Left renal pelvis (tissue), 4 donors: ENCODE data around the gene DZIP3. TPM values are rescaled to one million over a fixed set of nuclear protein-coding genes. Genes with fewer than 3 reads are reported as not detected.
"Not testable (repeated sequence)": the region's sequence is repeated elsewhere in the genome, so short reads cannot be mapped to it uniquely, and the experiment has no call there.

ENCODE experiments used
- DNase-seq, 4 donors: peaks; one replicate each; pipeline ENCODE4 v3.0.0-alpha.2; 2013; ENCODE audit warnings: low read depth in 4 of 4, low spot score in 3 of 4
- polyA plus RNA-seq, 4 donors: library from polyadenylated mRNA; unstranded; fragments of 120-200 nt; gene quantifications; one replicate each; pipeline ENCODE4 v1.2.1, GENCODE V29; 2013; ENCODE audit not compliant: insufficient read length in 4 of 4

Gene DZIP3
- polyA plus RNA-seq, 4 donors: 21.5 to 39.9 (median 33.8) TPM

DNA sequence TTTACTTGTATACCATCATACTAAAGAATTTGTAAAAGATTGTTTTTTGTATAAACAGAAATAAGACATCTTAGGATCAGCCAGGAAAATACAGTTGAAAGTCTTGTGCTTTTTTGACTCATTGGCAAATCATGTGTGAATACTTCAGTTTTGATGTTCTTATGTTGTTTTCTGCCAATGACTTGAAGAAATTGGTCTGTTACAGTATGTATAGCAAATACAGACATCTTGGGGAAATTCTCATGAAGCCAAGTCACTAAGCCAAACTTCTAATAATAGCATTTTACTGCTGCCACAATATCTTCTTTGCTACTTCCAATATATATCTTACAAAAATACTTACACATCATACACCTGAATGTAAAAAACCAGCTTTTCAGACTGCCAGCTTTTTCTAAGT is 83.2 kb downstream of the DZIP3 start:
- no peak for DNase-seq

DNA sequence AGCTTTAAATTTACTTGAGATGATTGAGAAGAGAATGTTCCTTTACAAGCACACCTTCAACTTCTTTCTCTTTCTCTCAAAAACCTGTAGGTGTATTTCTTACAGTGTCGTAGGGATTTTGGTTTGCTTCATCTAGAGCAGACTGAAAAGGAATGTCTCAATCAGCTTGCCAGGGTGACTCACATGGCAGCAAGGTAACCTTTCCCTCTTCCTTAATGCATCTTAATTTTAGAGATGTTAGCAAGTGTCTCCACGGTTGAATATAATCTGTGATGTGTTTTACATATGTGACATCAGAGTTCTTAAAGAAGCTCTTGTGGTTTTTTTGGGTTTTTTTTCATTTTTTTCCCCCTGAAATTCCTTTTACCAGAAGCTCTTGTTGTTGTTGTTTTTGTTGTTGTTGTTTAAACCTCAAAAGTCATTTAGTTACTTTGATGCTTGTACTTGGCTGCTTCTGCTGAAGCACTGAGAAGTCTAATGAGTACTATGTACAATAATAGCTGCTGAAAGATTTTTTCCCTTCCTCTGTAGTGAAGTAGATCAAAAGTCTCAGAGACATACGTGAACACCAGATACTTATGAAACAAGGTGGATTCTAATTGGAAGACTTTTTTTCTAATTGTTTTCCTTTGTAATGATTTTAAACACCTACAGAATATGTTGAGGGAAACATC is 84.6 kb downstream of the DZIP3 start:
- DNase-seq: no peak

DNA sequence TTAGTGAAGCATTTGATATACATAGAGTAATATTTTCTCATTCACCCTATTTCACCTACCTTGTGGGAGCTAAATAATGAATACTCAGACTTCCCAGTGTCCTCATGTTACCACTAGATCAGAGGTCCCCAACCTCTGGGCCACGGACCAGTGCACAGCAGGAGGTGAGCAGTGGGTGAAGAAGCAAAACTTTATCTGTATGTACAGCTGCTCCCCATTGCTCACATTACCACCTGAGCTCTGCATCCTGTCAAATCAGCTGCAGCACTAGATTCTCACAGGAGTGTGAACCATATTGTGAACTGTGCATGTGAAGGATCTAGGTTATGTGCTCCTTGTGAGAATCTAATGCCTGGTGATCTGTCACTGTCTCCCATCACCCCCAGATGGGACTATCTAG is 88.3 kb downstream of the DZIP3 start:
- no peak for DNase-seq

DNA sequence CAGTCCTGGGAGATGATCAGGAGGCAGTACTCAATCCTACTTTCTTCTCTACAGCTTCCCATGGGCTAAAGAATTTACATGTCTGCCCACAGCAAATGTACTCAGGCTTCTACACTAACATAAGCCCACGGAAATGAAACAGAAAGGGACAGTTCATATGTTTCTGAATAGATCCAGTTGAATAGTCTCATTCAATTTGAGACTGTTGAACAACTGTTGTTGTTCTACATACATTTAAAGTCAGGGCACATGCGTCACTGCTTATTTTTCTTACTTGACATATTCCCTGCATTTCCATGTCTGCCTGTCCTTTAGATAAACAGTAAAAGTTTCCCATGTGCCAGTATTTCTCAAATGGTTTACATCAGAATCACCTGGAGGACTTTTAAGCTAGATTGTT is 102.8 kb downstream of the DZIP3 start:
- not testable (repeated sequence) for DNase-seq

DNA sequence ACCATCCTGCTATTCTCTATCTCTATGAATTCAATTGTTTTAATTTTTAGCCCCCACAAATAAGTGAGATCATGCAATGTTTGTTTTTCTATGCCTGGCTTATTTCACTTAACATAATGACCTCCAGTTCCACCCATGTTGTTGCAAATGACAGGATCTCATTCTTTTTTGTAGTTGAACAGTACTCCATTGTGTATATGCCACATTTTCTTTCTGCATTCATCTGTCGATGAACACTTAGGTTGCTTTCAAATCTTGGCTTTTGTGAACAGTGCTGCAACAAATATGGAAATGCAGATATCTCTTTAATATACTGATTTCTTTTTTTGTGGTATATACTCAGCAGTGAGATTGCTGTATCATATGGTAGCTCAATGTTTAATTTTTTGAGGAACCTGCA is 108.9 kb downstream of the DZIP3 start:
- DNase-seq: no peak

DNA sequence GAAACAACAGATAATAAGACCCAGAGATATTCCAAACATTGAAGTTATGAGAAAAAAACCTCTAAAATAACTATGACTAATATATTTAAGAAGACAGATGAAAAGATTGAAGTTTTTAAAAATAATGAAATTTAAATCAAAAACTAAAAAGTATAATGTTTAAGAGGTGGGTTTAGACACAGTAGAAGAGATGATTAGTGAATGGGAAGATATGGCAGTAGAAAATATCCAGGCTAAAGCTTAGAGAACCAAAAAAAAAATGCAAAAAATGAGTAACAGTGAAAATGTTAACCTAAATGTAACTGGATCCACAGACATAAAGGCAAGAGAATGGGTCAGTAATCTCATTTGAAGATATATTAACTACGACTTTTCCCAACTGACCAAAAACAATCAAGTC is 115.5 kb downstream of the DZIP3 start:
- no peak for DNase-seq

DNA sequence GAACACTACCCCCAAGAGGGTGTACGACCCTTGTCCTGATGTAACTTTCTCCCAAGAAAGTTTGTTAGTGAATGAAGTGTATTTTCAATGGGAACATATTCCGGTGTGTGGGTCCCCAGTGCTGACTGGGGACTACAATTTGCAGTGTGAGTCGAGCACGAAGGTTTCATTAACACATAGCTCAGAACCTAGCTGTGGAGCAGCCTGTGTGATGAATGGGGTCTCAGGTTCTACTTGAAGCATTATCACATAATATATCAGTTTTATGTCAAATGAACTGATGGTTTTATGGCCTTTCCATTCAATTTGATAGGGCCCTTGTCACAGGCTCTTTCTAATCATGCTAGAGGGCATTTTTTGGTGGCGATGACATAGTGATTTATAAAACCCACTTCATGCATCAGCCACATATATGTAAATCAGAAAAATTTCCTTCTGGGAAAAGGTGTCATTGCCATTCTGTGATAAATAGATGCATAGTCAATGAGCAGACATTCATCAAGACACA is 123.5 kb downstream of the DZIP3 start:
- no peak for DNase-seq

DNA sequence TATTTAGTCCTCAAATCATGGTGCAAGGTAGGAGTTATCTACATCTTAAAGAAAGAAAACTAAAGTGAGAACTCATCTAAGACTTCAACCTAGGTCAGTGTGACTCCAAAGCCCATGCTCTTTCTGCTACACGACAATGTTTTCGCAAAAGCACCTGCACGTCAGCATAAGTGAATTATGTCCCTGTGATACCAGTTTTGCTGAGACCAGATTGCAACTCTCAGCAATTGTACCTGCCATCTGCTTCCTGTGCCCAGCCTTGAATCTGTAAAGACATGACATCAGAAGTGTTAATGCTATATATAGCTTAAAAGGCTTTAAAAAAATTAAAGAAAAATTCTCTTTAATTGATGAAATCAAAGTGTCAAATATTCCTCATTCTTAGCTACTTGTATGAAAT is 124.3 kb downstream of the DZIP3 start:
- no peak for DNase-seq

DNA sequence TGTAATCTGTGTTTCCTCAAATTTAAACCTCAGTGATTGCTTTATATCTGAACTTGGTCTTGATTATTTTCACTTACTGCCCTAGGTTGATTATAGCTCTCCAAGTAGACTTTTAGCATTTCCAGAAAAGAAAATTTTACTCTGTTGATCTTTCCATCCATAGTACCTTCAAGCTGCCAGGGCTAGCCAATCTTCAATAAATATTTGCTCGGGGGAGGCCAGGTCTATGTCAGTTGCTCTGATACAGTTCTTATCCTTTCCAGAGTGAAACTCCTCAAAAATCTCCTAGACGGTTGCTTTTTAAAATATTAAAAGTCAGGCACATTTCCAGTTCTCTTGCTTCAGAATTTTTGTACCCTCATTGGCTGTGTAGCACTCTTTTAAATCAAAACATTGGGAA is 128.9 kb downstream of the DZIP3 start:
- DNase-seq: no peak

DNA sequence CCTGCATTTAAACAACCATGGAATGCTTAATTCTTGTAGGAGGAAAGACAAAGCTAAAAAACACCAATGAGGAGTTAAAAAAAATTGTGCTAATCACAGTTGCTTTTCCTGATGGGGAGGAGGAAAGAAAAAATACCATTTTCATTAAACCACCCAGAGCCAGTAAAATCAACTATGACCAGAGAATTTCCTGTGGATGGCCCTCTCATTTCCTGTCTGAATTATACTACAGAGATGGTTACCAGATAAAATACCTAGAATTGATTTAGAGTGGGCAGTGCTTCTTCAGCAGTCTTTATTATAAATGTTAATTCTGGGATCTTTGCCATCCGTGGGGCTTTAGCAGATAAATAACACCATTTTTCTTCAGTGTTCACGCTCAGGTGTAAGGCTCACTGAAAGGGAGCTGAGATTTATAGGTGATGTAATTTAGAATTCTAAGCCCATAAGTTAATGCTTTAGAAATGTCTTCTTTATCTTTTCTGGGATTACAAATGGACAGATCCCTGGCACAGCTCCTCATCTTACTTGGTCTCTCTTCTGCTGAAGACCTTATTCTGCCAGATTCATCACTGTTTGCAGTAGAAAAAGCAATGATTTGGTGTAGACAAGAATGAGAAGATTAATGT is 129.8 kb downstream of the DZIP3 start:
- no peak for DNase-seq

DNA sequence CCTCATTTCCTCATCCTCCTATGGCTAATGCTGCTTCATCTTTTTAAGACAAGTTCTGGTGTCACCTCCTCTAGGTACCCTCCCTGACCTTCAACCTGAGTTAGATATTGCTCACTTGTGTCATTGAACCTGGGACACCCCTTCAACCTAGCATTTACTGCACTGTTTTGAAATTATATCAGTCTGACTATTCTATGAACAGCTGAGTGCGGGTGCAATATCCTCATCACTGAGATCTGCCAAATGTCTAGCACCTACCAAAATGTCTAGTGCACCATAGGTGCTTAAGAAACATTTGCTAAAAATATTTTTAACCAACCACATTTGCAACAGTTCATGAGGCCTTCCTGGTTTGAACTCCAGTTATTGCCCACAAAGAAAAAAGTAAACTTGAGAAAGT is 133.2 kb downstream of the DZIP3 start:
- no peak for DNase-seq

DNA sequence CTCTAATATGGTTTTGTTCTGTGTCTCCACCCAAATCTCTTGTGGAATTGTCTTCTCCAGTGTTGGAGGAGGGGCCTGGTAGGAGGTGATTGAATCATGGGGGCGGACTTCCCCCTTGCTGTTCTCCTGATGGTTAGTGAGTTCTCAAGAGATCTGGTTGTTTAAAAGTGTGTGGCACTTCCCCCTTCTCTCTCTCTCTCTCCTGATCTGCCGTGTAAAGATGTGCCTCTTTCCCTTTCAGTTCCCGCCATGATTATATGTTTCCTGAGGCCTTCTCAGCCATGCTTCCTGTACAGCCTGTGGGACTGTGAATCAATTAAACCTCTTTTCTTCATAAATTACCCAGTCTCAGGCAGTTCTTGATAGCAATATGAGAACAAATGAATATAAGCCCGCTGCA is 134.6 kb downstream of the DZIP3 start:
- no peak for DNase-seq

DNA sequence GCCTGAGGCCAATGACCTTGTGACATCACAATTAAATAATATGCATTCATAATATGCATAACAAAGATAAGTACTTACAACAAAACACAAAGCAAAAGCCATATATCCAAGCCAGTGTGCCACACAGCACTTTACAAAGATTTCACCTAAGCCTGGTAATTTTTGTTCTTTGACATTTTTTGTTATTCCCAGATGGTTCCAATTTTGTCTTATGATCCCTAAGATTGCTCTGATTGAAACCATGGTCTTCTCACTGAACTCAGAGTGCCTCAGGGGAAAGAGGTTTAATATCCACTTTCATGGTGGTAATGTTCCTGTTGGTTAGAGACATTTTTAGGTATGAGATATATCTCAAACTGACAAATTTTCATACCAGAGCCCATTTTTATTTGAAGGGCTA is 138.6 kb downstream of the DZIP3 start:
- no peak for DNase-seq

DNA sequence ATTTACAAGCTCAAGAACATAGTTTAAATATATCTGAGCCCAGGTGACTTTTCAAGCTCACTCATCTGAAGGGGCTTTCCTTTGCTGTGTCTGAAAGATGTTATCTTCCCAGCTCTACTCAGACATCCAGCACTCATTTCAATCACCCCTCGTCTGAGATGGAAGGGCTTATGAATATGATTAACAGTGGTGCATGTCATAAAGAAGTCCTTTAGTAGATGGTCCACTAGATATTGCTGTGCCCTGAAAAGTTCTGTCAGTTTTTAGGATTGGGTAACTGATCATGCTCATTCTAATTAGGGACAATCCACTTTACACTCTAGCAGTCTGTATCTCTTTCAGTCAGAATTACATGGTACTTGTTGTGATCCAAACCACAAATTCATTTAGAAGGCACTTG is 139.4 kb downstream of the DZIP3 start:
- no peak for DNase-seq

DNA sequence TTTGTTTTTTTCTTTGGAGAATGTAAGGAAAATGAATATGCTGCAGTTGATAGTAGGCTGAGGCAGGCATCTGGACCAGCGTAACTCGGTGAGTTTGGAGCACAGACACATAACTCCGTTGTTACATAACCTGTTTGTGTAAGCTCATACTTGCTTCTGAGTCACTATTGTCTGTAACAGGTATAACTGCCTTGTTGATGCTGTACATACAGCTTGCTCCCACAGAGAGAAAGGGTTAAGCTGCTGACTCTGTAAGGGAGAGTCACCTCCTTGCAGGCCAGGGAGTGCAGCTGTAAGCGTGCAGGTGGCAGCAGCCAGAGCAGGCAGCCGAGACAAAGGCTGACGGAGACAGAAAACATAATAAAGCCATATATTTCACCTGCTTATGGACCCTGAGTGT is 147.3 kb downstream of the DZIP3 start:
- no peak for DNase-seq

DNA sequence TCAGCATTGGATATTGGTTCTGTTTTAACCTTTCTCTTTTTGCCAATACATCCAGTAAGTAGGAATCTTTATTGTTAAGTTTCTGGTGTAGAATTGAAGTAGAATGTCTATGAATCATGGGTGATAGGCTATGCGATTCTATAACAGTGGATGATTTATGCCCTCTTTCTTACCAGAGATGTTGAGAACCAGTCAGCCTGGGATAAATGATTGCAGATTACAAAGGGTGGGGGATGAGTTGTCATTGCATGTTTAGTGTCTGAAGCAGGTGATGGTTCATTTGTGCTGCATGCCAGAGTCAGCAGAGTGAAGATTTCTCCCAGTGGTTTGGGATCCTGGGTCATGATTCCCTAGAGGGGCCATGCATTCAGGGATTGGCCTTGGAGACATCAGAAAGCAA is 153.4 kb downstream of the DZIP3 start:
- DNase-seq: no peak

Other genes starting within 250 kb of the DZIP3 start
- under 1 TPM; 0.26 to 0.49 (median 0.30) TPM for gene MYH15, start 79.1 kb upstream of the DZIP3 start, polyA plus RNA-seq
- gene CIP2A, start 284 bp upstream of the DZIP3 start, polyA plus RNA-seq: 10 to 100 TPM; 14.6 to 20.9 (median 18.5) TPM
- gene RETNLB, start 167.7 kb downstream of the DZIP3 start, polyA plus RNA-seq: not detected
- under 1 TPM in 1 of 4 donors, not detected in 3; 0.40 TPM for gene TRAT1, start 233.1 kb downstream of the DZIP3 start, polyA plus RNA-seq